NCI-H446 treated with DMSO at 0.1 percent for 48 hours (cell line): Measurements from ENCODE around the gene NMT1.

ENCODE experiments used
- DNase-seq: peaks from one replicate; lab custom pipeline; 2025; lab: John Stamatoyannopoulos, UW

The NMT1 gene

DNA sequence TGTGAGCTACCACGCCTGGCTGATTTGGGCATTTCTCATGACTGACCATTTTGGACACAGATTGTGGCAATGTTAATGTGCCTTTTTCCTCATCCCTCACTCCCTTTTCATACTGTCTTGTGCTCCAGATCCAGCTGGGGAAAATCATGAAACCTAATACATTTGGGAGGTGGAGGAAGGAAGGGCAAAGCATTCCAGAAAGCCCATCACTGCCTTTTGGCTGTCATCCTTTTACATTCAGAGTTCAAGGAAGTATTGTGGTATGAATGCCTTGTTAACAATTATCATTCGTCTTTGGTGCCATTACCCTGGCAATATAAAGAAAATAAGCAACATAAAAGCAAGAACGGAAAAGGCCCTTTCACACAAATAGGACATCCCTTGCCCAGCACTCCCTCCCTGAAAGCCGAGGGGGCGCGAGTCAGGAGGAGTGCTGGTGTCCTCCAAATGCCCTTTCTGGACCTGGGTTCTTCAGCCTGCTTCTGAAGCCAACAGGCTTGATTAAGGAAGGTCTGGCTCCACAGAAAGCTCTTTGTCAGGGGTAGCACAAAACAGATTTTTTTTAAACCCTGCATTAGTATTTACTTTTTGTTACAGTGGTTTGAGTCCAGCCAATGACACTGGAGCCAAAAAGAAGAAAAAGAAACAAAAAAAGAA lies 20.1 kb downstream of the NMT1 start:
- DNase-seq = no peak

DNA sequence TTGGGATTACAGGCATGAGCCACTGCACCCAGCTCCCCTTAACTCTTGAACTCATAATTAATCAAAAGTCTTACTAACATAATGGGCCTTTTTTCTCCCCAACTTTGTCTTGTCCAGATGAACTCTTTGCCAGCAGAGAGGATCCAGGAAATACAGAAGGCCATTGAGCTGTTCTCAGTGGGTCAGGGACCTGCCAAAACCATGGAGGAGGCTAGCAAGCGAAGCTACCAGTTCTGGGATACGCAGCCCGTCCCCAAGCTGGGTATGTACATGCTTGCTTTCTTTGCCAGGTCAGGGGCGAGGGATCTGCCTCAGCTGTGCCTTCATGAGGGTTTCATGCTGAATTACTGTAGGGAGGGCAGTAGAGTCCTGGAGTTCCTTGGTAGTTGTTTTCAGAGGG lies 25.3 kb downstream of the NMT1 start:
- DNase-seq = no peak

- no peak for DNase-seq
Observed at GRCh38 chr17:45086865-45087503, 25.9 kb downstream of the NMT1 start.

GRCh38 chr17:45087504-45087975 lies 26.4 kb downstream of the NMT1 start:
- no peak for DNase-seq

DNA sequence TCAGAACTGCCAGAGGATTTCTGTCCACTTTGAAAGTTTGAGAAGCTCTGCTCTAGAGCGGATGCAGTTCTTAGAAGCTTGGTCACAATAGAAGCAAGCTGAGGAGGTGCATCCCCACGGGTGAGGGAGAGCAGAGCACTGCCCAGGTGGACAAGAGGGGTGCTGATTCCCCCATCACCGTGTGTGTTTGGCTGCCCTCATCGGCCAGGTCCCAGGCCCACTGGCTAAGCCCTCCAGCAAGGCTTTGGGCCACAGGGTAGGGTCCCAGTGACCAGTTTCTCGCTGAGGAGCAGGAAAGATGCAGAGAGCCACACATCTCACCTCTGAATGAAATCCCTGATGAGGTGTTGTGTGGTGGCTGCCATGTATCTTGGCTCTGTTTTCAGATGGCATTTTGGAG lies 26.9 kb downstream of the NMT1 start:
- DNase-seq = no peak

GRCh38 chr17:45088741-45089140 lies 27.6 kb downstream of the NMT1 start:
- no peak for DNase-seq

GRCh38 chr17:45090711-45091110 lies 29.6 kb downstream of the NMT1 start:
- no peak for DNase-seq

DNA sequence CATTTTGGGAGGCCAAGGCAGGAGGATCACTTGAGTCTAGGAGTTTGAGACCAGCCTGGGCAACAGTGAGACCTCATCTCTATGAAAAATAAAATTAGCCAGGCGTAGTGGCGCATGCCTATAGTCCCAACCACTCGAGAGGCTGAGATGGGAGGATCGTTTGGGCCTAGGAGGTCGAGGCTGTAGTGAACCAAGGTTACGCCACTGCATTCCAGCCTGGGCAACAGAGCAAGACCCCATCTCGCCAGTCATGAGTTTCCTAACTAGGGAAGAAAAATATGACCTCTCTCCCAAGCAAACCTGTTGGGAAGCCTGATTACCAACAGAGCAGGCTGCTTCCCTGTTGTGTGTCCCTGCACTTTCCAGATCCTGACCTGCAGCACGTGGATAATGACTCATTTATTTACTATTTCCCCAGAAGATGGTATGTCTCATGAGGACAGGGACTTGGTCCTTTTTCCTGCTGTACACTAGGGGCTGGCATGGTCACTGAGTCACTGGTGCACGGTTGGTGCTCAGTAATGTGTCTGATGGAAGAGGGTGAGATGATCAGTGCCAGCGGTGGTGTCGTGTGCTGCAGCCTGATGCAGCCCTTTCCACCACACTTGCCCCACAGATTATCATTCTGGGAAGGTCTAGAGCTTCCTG lies 30.8 kb downstream of the NMT1 start:
- DNase-seq = no peak

DNA sequence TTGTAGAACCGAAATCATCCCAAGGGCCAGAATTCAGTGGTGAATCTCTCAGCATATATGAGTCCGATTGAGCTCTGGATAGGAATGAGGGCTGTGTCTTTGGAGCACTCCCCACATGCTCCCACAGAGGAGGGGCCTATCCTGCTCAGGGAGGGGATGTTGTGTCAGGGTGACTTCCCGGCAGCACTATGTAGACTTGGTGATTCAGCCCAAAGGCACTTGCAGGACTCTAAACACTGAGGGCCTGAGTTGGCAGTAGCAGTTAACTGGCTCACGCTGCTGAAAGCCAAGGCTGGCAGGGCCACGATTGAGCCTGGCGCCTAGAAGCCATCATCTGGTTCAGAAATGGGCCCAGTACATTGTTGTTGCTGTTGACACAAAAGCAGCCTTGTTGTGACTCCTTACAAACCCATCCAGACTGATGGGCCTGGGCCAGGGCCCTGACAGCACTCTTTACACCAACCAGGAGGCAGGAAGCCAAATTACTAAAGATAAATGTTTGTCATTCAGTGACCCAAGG lies 31.9 kb downstream of the NMT1 start:
- DNase-seq = peak; percentile 96

DNA sequence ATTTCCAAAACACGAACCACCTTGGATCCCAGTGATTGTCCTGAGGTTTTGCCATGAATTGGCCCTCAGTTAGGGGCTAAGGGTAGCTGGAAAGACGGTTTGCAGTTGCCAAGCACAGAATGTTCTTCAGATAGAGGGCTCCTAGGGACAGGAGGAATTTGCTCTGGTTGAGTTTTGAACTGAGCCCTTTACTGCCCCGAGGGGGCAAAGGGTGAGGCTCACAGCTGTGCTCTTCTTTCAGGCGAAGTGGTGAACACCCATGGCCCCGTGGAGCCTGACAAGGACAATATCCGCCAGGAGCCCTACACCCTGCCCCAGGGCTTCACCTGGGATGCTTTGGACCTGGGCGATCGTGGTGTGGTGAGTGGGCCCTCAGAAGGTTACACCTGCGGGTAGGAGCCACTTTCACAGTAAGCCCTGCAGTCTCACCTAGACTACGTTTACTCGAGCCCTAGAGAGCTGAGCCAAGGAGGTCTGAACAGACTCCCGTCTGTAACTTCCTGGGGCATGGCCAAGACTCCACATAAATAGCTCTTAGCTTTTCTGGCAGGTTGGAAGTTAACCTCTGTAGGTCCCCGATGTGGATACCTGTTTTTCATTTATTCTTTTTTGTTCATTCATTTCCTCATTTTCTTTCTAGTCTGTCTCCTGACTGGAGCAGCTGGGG lies 32.5 kb downstream of the NMT1 start:
- no peak for DNase-seq

DNA sequence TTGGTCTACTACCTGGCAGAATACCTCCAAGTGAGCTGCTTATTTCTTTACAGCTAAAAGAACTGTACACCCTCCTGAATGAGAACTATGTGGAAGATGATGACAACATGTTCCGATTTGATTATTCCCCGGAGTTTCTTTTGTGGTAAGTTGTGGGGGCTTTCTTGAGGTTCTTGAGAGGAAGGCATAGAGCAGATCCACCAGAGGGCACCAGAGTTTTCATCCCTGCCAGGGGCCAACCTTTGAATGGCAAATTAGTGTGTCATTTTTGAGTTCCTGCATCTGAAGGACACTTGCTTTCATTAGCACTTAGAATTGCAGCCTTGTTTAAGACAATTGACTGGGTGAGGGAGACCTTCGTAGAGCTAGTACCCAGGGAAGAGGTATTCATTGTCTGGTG lies 35.0 kb downstream of the NMT1 start:
- DNase-seq = no peak

- DNase-seq = no peak
Observed at GRCh38 chr17:45096926-45097325, 35.8 kb downstream of the NMT1 start.

DNA sequence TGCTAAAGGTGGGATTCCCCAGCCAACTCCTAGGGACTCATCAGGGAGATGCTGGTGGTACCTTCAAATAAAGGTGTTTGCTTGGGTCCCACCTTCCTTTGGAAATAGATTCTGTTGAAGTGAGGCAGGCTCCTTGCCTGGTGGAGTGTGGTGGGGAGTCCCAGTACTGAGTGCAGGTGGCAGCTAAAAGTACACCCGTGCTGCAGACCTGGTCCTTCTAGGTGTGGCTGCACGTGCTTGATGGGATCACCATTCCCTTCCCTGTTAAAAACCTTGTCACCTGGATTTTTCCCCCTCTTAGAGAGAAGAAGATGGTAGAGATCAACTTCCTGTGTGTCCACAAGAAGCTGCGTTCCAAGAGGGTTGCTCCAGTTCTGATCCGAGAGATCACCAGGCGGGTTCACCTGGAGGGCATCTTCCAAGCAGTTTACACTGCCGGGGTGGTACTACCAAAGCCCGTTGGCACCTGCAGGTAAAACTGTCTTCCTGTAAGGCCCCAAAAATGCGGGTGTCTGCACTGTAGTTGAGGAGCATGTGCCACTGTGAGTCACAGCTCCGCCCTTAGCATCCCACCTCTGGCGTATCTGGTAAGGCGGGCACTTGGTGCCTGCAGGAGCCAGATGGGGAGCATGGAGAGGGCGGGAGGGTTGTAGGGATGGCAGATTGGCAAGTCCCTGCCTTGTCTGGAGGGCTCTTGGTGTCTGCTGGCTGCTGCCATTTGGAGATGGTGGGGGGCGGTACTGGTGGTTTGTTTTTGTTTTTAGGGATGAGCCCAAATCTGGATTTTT lies 37.2 kb downstream of the NMT1 start:
- DNase-seq = no peak

- DNase-seq = peak; percentile 21
Observed at GRCh38 chr17:45098869-45099616, 37.9 kb downstream of the NMT1 start.

DNA sequence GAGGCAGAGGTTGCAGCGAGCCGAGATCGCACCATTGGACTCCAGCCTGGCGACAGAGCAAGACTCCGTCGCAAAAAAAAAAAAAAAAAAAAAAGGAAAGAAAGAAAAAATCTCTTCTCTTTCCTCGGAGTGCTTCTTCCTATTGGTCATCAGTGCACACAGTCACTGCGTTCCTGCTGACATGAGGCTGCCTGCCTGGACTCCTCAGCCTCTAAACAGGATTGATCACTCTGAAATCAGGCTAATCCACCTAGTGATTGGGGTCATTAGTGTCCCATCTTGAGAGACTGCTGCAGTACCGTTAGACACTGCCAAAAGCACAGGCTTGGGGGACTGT lies 40.4 kb downstream of the NMT1 start:
- no peak for DNase-seq

- no peak for DNase-seq
Observed at GRCh38 chr17:45101883-45102811, 41.0 kb downstream of the NMT1 start.

- no peak for DNase-seq
Observed at GRCh38 chr17:45102856-45103255, 41.7 kb downstream of the NMT1 start.

DNA sequence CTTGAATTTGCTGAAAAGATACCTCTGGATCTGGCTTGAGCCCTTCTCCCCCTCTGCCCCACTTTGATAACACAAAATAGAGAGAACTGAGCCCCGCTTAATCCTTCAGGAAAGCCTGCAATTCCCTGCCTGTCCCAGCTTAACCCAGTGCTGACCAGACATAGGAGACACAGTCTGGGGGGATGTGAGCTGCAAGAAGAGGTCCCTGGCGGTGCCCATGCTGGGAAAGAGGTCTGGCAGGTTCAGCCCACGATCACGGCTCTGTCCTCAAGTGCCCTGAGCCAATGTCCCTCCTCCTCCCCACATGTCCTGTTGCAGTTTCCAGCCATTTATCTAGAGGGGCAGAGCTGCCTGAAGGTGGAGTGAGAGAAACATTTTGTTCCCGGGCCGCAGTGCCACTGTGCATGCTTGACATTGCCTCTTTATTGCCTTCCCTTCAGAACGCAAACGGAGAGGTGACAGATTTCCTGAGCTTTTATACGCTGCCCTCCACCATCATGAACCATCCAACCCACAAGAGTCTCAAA lies 42.2 kb downstream of the NMT1 start:
- no peak for DNase-seq

- no peak for DNase-seq
Observed at GRCh38 chr17:45104029-45104428, 42.9 kb downstream of the NMT1 start.

GRCh38 chr17:45104497-45104896 lies 43.4 kb downstream of the NMT1 start:
- DNase-seq = no peak
